Right lobe of liver (tissue), 6 donors: ENCODE results near the gene MAGIX. TPM values are rescaled to one million over a fixed set of nuclear protein-coding genes. Genes with fewer than 3 reads are reported as not detected.

ENCODE experiments used
- ATAC-seq, 4 donors: fragments of 200-7000 bp; cut with Tn5 transposase; one replicate each; pipeline ENCODE4 v1.9.1; 2020; ENCODE audit warnings: mild to moderate bottlenecking in 4 of 4, moderate library complexity in 4 of 4
- DNase-seq, 3 donors: peaks; one replicate each; pipeline ENCODE4 v3.0.0-alpha.2; 2020
- H3K27ac ChIP-seq, 3 donors: fragments of 200-600 bp; one replicate each; pipeline ENCODE4 v1.8.0; 2022
- H3K27me3 ChIP-seq, 2 donors: fragments of 200-600 bp; one replicate each; pipeline ENCODE4 v1.8.0; 2022
- H3K36me3 ChIP-seq, 4 donors: fragments of 200-600 bp; sonication (generic) in 1 of 4; one replicate each; pipeline versions ENCODE4 v1.5.1 to v1.8.0; 2017 to 2022; ENCODE audit warnings: control low read depth in 1 of 4
- H3K4me1 ChIP-seq, 4 donors: fragments of 200-600 bp; sonication (generic) in 1 of 4; one replicate each; pipeline versions ENCODE4 v1.5.1 to v1.8.0; 2017 to 2022; ENCODE audit warnings: control low read depth in 1 of 4
- H3K4me3 ChIP-seq, 3 donors: fragments of 200-600 bp; one replicate each; pipeline ENCODE4 v1.8.0; 2022
- H3K9me3 ChIP-seq, 4 donors: fragments of 200-600 bp; sonication (generic) in 1 of 4; one replicate each; pipeline versions ENCODE4 v1.5.1 to v1.8.0; 2017 to 2022; ENCODE audit warnings: control low read depth in 1 of 4
- CTCF ChIP-seq, 4 donors: fragments of 200-600 bp in 3 of 4; fragments of 450-650 bp in 1 of 4; IDR thresholded peaks; one replicate each; pipeline versions ENCODE4 v1.5.1 to v1.8.0; 2016 to 2022; ENCODE audit warnings: antibody characterized with exemption in 4 of 4, mild to moderate bottlenecking in 2 of 4
- POLR2A ChIP-seq: fragments of 450-650 bp; IDR thresholded peaks from one replicate; pipeline ENCODE4 v1.6.1; 2017; ENCODE audit warnings: antibody characterized with exemption, mild to moderate bottlenecking
- WGBS: methylation state at CpG from one replicate; pipeline ENCODE4 v1.1.6; 2018; ENCODE audit warnings: low coverage, low lambda C conversion rate; ENCODE audit not compliant: insufficient coverage; ENCODE audit errors: missing lambda C conversion rate; 5-methylcytosine and 5-hydroxymethylcytosine counted together
- intact Hi-C, 2 donors: fragments of 100-400 bp; cut with DNase I; formaldehyde crosslinking; loops; one replicate each; pipeline versions ENCODE4 v1.11.2 to v1.14.1; 2022
- total RNA-seq, 6 experiments: library from RNA; depleted of rRNA in 2 of 6; stranded (reverse); fragments of >200 nt in 2 of 6; fragmentation: NEBNext Ultra II Directional in 3 of 6; extraction: Animal tissue kit (Norgen Biotek cat#: 25700) in 3 of 6; gene quantifications; one replicate each; pipeline versions ENCODE4 v1.1.0 to v1.2.4, GENCODE V29; 2016 to 2023
- donor health status: DM: no; HTN: yes; CAD: no.
- donor health status: DM: no; HTN: no; CAD: no.
- donor health status: DM: no; HTN: no; CAD: no.
- donor health status: DM: no; HTN: yes; CAD: no.
- donor health status: DM: no; HTN: yes; CAD: no.

Gene MAGIX
- total RNA-seq, 6 experiments from 2014 or later = 8.8 to 24.0 (median 18.4) TPM

GRCh38 chrX:49209434-49210251 lies 47.1 kb downstream of the MAGIX start:
- no peak for TF ChIP-seq CTCF (IDR thresholded peaks at IDR 0.05)
- no peaks in the 10 kb centered on the region for H3K36me3 ChIP-seq
- no peaks in the 10 kb centered on the region for H3K27me3 ChIP-seq
- no peaks in the 10 kb centered on the region for H3K9me3 ChIP-seq
- ATAC-seq (no peak), DNase-seq (no peak)
- H3K4me3 ChIP-seq = no peak overlapping the region
- no peaks in the 10 kb centered on the region for H3K4me1 ChIP-seq
- 0% methylated on average over 1 of the region's 28 CpGs for WGBS
- intact Hi-C loops = no loop called here
- no peak overlapping the region for H3K27ac ChIP-seq

- Histone ChIP-seq H3K27ac (no peak overlapping the region), H3K4me1 (no peaks in the 10 kb centered on the region), H3K36me3 (no peaks in the 10 kb centered on the region), H3K27me3 (no peaks in the 10 kb centered on the region), H3K9me3 (no peaks in the 10 kb centered on the region), H3K4me3 (no peak overlapping the region)
- ATAC-seq = no peak
- 49% methylated on average over 4 of the region's 8 CpGs for WGBS
- intact Hi-C loops = no loop called here
- TF ChIP-seq POLR2A (no peak), CTCF (IDR thresholded peaks at IDR 0.05) (no peak)
- DNase-seq = no peak
These were observed 47.8 kb downstream of the MAGIX start for GRCh38 chrX:49210406-49210805.

- intact Hi-C loops = no loop called here
- Histone ChIP-seq H3K9me3 (no peaks in the 10 kb centered on the region), H3K4me1 (no peaks in the 10 kb centered on the region), H3K27ac (no peak overlapping the region), H3K4me3 (no peak overlapping the region), H3K36me3 (no peaks in the 10 kb centered on the region), H3K27me3 (no peaks in the 10 kb centered on the region)
- ATAC-seq = no peak
- TF ChIP-seq CTCF (IDR thresholded peaks at IDR 0.05) (no peak), POLR2A (no peak)
- WGBS = 64% methylated on average over 9 of the region's 9 CpGs
- DNase-seq = no peak
These were observed 48.5 kb downstream of the MAGIX start for GRCh38 chrX:49211074-49211473.

- no peak for ATAC-seq
- Histone ChIP-seq H3K27ac (no peak overlapping the region), H3K4me1 (no peaks in the 10 kb centered on the region), H3K4me3 (no peak overlapping the region), H3K27me3 (no peaks in the 10 kb centered on the region), H3K36me3 (no peaks in the 10 kb centered on the region), H3K9me3 (no peaks in the 10 kb centered on the region)
- no peak for DNase-seq
- intact Hi-C loops = no loop called here
- TF ChIP-seq CTCF (IDR thresholded peaks at IDR 0.05) (no peak), POLR2A (no peak)
- 80% methylated on average over 1 of the region's 2 CpGs for WGBS
These were observed 49.7 kb downstream of the MAGIX start for GRCh38 chrX:49212209-49212608.
